H9 (cell line): ENCODE measurements around the gene ZP1. TPM values are rescaled to one million over a fixed set of nuclear protein-coding genes. Genes with fewer than 3 reads are reported as not detected.

Experiments used
- DNase-seq: peaks from one replicate; pipeline ENCODE4 v3.0.0-alpha.2; 2017
- H2AFZ ChIP-seq: one replicate; pipeline ENCODE4 v1.6.1; 2013; ENCODE audit warnings: mild to moderate bottlenecking, low read length, control low read depth, moderate library complexity
- H2AK5ac ChIP-seq: 2 replicates; pipeline ENCODE4 v1.6.1; 2013; ENCODE audit warnings: low read length, control low read depth, mixed read lengths; ENCODE audit not compliant: insufficient read length
- H2BK120ac ChIP-seq: one replicate; pipeline ENCODE4 v1.6.1; 2013; ENCODE audit warnings: low read depth, mild to moderate bottlenecking, low read length, control low read depth, inconsistent platforms; ENCODE audit not compliant: poor library complexity, severe bottlenecking
- H2BK12ac ChIP-seq: 2 replicates; pipeline ENCODE4 v1.6.1; 2013; ENCODE audit warnings: low read length, control low read depth, mixed read lengths, low read depth; ENCODE audit not compliant: insufficient read length
- H2BK15ac ChIP-seq: 2 replicates; pipeline ENCODE4 v1.6.1; 2013; ENCODE audit warnings: low read depth, low read length, control low read depth
- H2BK20ac ChIP-seq: one replicate; pipeline ENCODE4 v1.6.1; 2013; ENCODE audit warnings: low read depth, mild to moderate bottlenecking, low read length, control low read depth, inconsistent platforms; ENCODE audit not compliant: poor library complexity, severe bottlenecking
- H2BK5ac ChIP-seq: 2 replicates; pipeline ENCODE4 v1.6.1; 2013; ENCODE audit warnings: low read length, control low read depth, mixed read lengths; ENCODE audit not compliant: insufficient read length
- H3K14ac ChIP-seq: 2 replicates; pipeline ENCODE4 v1.6.1; 2013; ENCODE audit warnings: low read length, control low read depth; ENCODE audit not compliant: insufficient read depth
- H3K18ac ChIP-seq: 2 replicates; pipeline ENCODE4 v1.6.1; 2013; ENCODE audit warnings: low read depth, mild to moderate bottlenecking, mixed read lengths, low read length, control low read depth; ENCODE audit not compliant: insufficient read length
- H3K23ac ChIP-seq: 2 replicates; pipeline ENCODE4 v1.6.1; 2013; ENCODE audit warnings: low read length, control low read depth, mixed read lengths, low read depth; ENCODE audit not compliant: insufficient read length
- H3K23me2 ChIP-seq: 2 replicates; pipeline ENCODE4 v1.6.1; 2013; ENCODE audit warnings: low read depth, mild to moderate bottlenecking, mixed read lengths, low read length, control low read depth; ENCODE audit not compliant: insufficient read length, poor library complexity, severe bottlenecking
- H3K27ac ChIP-seq: 2 replicates; pipeline ENCODE4 v1.5.1; 2013; ENCODE audit warnings: low read length, control low read depth, mixed read lengths, low read depth; ENCODE audit not compliant: insufficient read length
- H3K27me3 ChIP-seq: 2 replicates; pipeline ENCODE4 v1.6.1; 2013; ENCODE audit warnings: low read length, control low read depth, inconsistent platforms; ENCODE audit not compliant: insufficient read depth
- H3K4ac ChIP-seq: 2 replicates; pipeline ENCODE4 v1.6.1; 2013; ENCODE audit warnings: low read depth, mild to moderate bottlenecking, control low read depth, inconsistent platforms, low read length, moderate library complexity
- H3K4me1 ChIP-seq: 2 replicates; pipeline ENCODE4 v1.6.1; 2013; ENCODE audit warnings: low read length, control low read depth, inconsistent platforms; ENCODE audit not compliant: insufficient read depth
- H3K4me2 ChIP-seq: 2 replicates; pipeline ENCODE4 v1.6.1; 2013; ENCODE audit warnings: low read length, control low read depth, mixed read lengths; ENCODE audit not compliant: insufficient read length, insufficient read depth
- H3K56ac ChIP-seq: 2 replicates; pipeline ENCODE4 v1.6.1; 2013; ENCODE audit warnings: low read depth, mild to moderate bottlenecking, mixed read lengths, low read length, control low read depth; ENCODE audit not compliant: insufficient read length
- H3K79me1 ChIP-seq: 2 replicates; pipeline ENCODE4 v1.6.1; 2013; ENCODE audit warnings: low read depth, mild to moderate bottlenecking, moderate library complexity, low read length, control low read depth, inconsistent platforms; ENCODE audit not compliant: insufficient read depth, poor library complexity, severe bottlenecking
- H3K79me2 ChIP-seq: 2 replicates; pipeline ENCODE4 v1.6.1; 2013; ENCODE audit warnings: low read length, control low read depth, inconsistent platforms; ENCODE audit not compliant: insufficient read depth
- H3K9ac ChIP-seq: 2 replicates; pipeline ENCODE4 v1.6.1; 2013; ENCODE audit warnings: low read length, control low read depth, mixed read lengths; ENCODE audit not compliant: insufficient read length; ENCODE audit errors: extremely low read depth
- H3K9me3 ChIP-seq: one replicate; pipeline ENCODE4 v1.6.1; 2013; ENCODE audit warnings: low read depth, low read length, inconsistent platforms; ENCODE audit not compliant: control insufficient read depth
- H3T11ph ChIP-seq: one replicate; pipeline ENCODE4 v1.6.1; 2013; ENCODE audit warnings: mild to moderate bottlenecking, low read length, control low read depth, inconsistent platforms
- H4K20me1 ChIP-seq: one replicate; pipeline ENCODE4 v1.6.1; 2013; ENCODE audit not compliant: control insufficient read depth, insufficient read length, insufficient read depth
- H4K5ac ChIP-seq: 2 replicates; pipeline ENCODE4 v1.6.1; 2013; ENCODE audit warnings: low read depth, mild to moderate bottlenecking, mixed read lengths, low read length, control low read depth; ENCODE audit not compliant: insufficient read length
- H4K8ac ChIP-seq: replicated peaks from 2 replicates; pipeline ENCODE4 v1.6.1; 2013; ENCODE audit warnings: low read length, control low read depth, mixed read lengths, low read depth; ENCODE audit not compliant: insufficient read length
- H4K91ac ChIP-seq: 2 replicates; pipeline ENCODE4 v1.6.1; 2013; ENCODE audit warnings: low read depth, mild to moderate bottlenecking, moderate library complexity, mixed read lengths, low read length, control low read depth; ENCODE audit not compliant: insufficient read length
- H3K27ac Mint-ChIP-seq, 3 experiments: 2 replicates in 2 of 3; 3 replicates in 1 of 3; pipeline ENCODE4 v1.8.0; 2020 to 2021; ENCODE audit warnings: mixed read lengths in 3 of 3, mild to moderate bottlenecking in 1 of 3, moderate library complexity in 1 of 3
- H3K27me3 Mint-ChIP-seq: 2 replicates; pipeline ENCODE4 v1.8.0; 2021; ENCODE audit warnings: low read depth, mild to moderate bottlenecking, moderate library complexity, mixed read lengths
- H3K36me3 Mint-ChIP-seq, 3 experiments: 2 replicates in 2 of 3; 3 replicates in 1 of 3; pipeline ENCODE4 v1.8.0; 2020 to 2021; ENCODE audit warnings: low read depth in 3 of 3, mixed read lengths in 3 of 3; ENCODE audit not compliant: insufficient read depth in 1 of 3
- H3K4me1 Mint-ChIP-seq, 2 experiments: 2 replicates each; pipeline ENCODE4 v1.8.0; 2020; ENCODE audit warnings: mixed read lengths in 2 of 2
- H3K4me3 Mint-ChIP-seq, 2 experiments: 2 replicates in 1 of 2; 3 replicates in 1 of 2; pipeline ENCODE4 v1.8.0; 2020 to 2021; ENCODE audit warnings: mild to moderate bottlenecking in 2 of 2, mixed read lengths in 2 of 2, moderate library complexity in 1 of 2
- H3K9me3 Mint-ChIP-seq, 2 experiments: 2 replicates in 1 of 2; 3 replicates in 1 of 2; pipeline ENCODE4 v1.8.0; 2020; ENCODE audit warnings: mild to moderate bottlenecking in 2 of 2, mixed read lengths in 2 of 2, moderate library complexity in 1 of 2
- CTCF ChIP-seq: fragments of 200-600 bp; sonication (generic); conservative IDR thresholded peaks from 3 replicates; pipeline ENCODE4 v1.8.0; 2021; ENCODE audit warnings: antibody characterized with exemption, mild to moderate bottlenecking
- WGBS: extraction: QIAGEN DNeasy Blood & Tissue Kit; methylation state at CpG from one replicate; pipeline ENCODE4 v1.1.7; 2013; ENCODE audit warnings: missing lambda C conversion rate, low lambda C conversion rate, mixed read lengths; ENCODE audit not compliant: insufficient read length; ENCODE audit errors: extremely low coverage; 5-methylcytosine and 5-hydroxymethylcytosine counted together
- total RNA-seq: library from RNA; stranded (reverse); gene quantifications from 2 replicates; pipeline ENCODE4 v1.2.1, GENCODE V29; 2021

Gene ZP1
- total RNA-seq, 1 experiment from 2014 or later = not detected

GRCh38 chr11:60854140-60854846 lies 13.0 kb upstream of the ZP1 start:
- Histone ChIP-seq H3K23me2 (no peaks in the 10 kb centered on the region), H3K27ac (no peak overlapping the region), H3K56ac (no peak overlapping the region), H2BK12ac (no peak overlapping the region), H4K8ac (no peak overlapping the region), H2AFZ (no peak overlapping the region), H4K20me1 (no peaks in the 10 kb centered on the region), H2AK5ac (no peak overlapping the region), H4K91ac (no peak overlapping the region), H3K4me2 (no peak overlapping the region), H3K23ac (no peak overlapping the region), H2BK5ac (no peak overlapping the region), H3K18ac (no peak overlapping the region), H2BK20ac (no peak overlapping the region), H4K5ac (no peak overlapping the region), H3K27me3 (no peaks in the 10 kb centered on the region), H2BK15ac (no peak overlapping the region), H3K79me1 (no peaks in the 10 kb centered on the region), H3K4ac (no peak overlapping the region), H3K9me3 (no peaks in the 10 kb centered on the region), H3K79me2 (no peaks in the 10 kb centered on the region), H3K9ac (no peak overlapping the region), H3K14ac (no peak overlapping the region), H3K4me1 (no peaks in the 10 kb centered on the region; the same call in 1 of the 2 replicates), H3T11ph (no peak overlapping the region), H2BK120ac (no peak overlapping the region)
- no peak for TF ChIP-seq CTCF
- Mint-ChIP-seq H3K36me3 (peaks cover 15 to 29% (median 25%) of the 10 kb centered on the region in 3 experiments), H3K27me3 (peaks cover 2% of the 10 kb centered on the region; the same call in 1 of the 2 replicates), H3K4me1 (no peaks in the 10 kb centered on the region), H3K4me3 (no peak overlapping the region; a peak in 1 of 5 replicates), H3K9me3 (no peaks in the 10 kb centered on the region), H3K27ac (no peak overlapping the region)
- WGBS = no CpG with 5 or more reads among the region's 8 CpGs
- no peak for DNase-seq
